Activated CD4-positive, alpha-beta T cell treated with anti-CD3 and anti-CD28 coated beads for 24 hours (primary cell): Measurements from ENCODE around the gene HOXD13.

Experiments
- DNase-seq, 2 donors: peaks; one replicate each; pipeline ENCODE4 v3.0.0-alpha.2; 2020; ENCODE audit warnings: low read depth in 2 of 2

HOXD13 gene

DNA sequence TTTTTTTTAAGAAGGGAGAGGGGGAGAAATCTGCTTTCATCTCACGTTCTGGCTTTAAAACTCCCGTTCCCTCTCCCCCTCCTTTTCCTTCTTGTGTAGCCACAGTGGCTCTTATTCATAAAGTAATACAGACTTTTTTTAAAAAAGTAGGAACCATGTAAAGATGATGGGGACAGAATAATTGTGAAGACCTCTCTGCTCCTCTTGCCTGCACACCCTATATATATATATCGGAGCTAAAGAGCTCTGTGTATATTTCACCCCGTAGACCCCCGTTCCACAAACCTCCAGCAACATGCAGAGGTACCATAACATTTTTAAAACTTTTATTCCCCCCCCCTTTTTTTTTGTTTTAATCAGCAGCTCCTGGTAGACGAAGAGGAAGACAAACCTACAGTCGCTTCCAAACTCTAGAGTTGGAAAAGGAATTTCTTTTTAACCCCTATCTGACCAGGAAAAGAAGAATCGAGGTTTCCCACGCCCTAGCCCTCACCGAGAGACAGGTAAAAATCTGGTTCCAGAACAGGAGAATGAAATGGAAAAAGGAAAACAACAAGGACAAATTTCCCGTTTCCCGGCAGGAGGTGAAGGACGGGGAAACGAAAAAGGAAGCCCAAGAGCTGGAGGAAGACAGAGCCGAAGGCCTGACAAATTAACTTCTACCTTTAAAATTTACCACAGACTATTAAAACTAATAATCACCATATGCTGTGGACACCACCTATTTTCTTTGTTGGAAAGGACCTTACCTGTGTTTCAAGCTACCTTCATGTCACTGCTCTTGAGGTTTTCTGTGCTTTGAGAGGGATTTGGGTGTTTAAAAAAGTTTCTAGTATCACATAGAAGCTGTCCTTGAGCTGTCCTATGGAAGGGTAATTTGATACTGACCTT lies 38.7 kb downstream of the HOXD13 start:
- no peak for DNase-seq

DNA sequence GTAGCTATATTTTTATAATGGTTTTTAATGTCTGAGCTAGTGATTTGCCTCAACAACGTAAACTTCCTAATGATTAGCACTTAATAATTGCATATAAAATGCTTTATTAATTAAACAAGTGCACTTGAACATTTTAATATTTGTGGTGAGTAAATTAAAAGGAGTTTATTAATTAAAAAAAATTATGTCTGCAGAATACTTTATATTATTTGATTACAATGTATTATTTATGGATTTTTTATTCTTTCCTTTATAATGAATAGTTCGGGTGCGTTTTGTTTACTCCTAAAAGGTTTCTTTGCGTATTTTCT lies 39.3 kb downstream of the HOXD13 start:
- no peak for DNase-seq

DNA sequence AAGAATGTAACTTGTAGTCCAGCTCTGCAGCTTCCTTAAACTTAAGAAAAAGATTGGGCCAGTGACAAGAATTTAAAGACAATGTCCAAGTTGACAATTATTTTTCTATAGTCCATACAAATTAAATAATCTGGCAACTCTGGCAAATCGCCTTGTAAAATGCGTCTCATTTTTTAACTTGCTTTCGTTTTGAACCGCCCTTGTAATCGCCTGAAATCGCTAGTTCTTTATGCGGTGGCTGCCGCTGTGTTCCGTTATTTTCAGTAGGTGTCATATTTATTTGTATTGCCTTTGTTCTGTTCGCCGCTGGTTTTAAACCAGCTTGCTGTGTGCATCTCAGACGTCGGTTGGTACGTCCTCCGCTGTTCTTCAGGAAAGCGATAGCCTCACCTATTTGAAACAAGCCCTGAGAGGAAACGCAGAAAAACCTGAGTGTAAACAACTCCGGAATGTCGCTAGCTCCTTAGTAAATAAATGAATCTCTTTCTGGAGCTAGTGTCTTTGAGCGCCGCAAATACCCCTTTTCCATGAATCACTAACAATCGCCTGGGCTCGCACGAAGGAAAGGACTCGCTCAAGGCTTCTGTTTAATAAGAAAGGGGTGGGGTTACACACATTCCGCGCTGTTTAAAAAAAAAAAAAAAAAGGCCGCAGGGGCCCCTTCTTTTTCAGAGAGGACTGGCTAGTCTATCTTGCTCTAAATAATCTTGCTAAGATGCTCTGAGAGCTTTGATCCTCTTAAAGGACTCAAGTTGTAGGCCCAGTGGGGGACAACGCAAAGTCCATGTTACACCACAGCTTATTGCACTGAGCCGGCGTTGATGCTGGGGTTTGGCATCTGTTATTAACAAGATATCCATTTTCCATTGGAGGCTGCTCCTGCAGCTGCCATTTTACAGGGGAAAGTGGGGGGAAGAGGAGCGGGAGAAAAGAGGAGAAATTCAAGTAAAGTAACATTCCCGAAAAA lies 40.0 kb downstream of the HOXD13 start:
- no peak for DNase-seq

DNA sequence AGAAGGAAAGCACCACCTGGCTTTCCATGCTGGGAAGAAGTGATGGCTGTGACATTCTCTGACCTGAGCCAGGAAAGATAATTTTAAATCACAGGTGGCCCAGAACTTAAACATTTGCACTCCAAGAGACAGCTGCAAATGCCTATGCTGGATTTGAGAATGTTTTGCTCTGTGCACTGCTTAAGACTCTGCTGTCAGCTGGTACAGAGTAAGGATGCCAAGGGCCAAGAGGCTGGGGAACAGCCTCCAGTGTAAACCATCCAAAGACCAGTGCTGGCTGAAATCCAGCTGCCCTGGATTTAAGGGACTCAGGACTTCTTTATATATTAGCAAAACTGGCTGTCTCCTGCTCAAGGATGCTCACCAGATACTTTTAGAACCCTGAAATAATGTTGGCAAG lies 40.9 kb downstream of the HOXD13 start:
- no peak for DNase-seq

DNA sequence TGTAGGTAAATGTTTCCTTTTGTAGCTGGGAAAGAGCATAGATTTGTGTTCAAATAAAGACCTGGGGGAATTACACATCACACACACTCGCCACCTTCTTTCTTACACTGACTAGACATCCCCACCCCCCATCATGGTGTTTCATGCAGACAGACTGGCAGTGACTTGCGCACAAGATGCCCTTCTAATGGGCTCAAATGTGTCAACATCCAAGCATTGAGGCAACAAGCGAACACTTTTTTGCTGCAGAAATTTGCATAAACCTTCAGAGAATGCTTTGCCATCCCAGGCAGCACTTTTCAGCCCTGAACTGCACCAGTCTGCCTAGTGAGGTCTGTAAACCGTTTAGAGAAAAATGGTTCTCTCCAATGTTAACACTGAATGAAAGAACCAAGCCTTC lies 41.5 kb downstream of the HOXD13 start:
- DNase-seq: no peak

DNA sequence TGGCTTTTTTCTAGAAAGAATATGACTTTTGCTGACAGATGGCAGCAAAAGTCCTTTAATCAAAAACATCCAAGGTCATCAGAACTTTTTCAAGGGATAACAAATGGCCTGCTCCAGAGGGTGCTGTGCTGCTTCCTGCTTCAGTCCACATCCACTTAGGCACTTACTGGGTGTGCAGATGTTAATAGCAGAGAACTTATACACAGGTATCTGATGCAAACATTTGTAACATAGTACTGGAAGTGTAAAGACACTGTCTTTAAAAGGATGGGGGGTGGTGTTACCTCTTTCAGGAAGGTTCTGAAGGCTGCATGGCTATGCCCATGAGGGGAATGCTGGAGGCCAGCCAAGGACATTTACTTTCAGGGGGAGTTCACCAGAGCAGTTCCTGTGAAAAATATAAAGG lies 42.5 kb downstream of the HOXD13 start:
- no peak for DNase-seq

DNA sequence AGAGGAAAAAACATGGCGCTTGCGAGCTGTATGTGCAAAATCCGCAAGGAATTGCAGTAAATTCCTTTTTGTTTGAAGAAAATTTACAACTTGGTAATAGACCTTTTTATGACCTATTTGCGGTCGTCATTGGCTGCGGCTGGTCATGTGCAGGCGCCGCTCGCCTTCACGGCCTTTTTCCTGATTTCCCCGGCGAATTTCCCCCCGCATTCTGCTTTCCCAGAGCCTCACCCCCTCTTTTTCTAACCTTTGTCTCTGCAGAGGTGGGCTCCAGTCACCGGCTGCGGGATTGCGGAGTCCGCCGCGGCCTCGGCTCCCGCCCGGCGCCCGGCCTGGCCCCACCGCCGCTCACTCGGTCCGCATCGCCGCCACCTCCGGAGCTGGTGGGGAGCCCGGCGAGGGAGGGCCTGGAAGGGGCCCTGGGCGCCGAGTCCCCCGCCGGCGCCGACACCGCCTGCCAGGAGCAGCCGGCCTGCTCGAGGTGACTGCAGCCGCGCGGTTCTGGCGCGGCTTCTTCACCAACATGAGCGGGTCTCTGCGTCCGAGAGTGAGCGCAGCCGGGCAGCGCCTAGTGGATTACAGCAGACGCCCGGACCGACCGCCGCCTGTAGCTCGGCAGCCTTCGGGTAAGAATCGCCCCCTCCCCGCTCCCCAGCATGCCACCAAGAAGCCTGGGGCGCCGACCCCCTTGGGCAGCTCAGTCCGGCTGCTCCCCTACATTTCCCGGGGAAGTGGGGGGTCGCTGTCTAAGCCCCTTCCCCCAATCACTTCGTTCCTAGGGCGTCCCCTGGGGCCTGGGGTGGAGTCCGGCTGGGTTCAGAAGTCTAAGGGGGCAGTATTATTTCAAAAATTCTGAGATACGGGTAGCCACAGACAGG lies 44.1 kb downstream of the HOXD13 start:
- no peak for DNase-seq

DNA sequence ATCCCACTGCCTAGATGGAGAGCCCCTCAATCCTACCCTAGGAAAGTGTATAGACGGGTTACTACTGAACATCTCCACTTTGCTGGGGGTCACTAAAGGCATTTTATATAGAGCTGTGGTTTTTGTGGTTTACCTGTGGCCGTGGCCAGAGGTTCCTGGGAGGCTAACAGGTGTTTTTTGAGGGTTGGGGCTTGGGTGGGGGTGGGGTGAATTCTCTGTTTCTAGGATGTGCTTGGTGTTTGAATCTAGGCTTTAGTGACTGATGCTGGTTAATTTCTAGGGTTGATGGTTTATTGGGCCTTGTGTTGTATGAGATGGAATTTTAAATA lies 44.7 kb downstream of the HOXD13 start:
- DNase-seq: no peak

DNA sequence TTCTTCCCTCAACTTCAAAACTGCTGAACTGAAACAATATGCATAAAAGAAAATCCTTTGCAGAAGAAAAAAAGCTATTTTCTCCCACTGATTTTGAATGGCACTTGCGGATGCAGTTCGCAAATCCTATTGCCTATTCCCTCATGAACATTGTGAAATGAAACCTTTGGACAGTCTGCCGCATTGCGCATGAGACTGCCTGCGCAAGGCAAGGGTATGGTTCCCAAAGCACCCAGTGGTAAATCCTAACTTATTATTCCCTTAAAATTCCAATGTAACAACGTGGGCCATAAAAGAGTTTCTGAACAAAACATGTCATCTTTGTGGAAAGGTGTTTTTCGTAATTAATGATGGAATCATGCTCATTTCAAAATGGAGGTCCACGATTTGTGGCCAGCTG lies 45.4 kb downstream of the HOXD13 start:
- no peak for DNase-seq

DNA sequence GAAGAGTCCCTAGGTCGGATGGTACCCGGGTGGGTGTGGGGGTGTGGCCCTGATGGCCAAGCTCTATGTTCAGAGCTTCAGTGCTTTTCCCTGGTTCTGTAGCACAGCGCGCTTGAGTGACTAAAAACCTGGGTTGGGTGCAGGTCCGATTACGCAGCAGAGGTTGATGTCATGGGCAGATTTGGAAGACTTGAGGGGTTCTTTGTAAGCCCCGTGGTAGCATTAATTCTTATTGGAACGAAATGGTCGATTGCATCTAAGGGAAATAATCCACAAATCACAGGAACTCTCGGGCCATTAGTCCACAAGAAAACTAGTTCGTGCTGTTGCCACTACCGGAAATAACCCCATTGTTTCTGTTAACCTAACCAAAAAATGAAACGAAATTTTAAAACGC lies 46.0 kb downstream of the HOXD13 start:
- no peak for DNase-seq

DNA sequence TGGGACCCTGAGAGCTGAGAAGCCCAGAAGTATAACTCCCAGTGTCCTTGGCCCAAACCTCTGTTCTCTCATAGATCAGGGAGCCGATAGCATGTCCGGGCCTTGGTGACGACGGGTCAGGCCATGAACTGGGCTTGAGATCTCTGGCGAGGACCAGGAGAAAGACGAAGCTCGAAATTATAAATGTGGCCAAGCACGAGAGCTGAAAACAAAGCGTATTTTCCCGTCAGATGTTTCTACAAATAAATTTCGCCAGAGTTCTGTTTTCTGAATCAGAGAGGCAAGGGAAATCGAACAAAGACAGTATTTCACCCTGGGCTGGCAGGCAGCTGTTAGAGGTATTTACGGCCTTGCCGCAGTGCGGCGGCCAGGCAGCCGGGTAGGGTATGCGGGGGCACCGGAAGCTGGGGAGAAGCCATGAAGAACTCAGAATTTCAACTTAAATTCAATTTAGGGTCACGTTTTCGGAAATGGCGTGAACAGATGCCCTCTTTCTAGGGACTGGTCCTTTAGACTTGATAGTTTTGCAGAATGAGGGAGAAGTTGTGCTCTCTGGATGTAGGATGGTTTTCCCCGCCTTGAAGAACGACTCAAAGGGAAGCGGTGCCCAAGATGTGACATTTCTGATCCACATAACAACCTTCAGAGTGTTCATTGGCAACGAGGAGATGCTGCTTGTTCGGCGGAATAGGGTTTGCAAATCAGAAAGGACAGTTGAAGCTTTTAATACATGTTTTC lies 46.6 kb downstream of the HOXD13 start:
- DNase-seq: no peak

DNA sequence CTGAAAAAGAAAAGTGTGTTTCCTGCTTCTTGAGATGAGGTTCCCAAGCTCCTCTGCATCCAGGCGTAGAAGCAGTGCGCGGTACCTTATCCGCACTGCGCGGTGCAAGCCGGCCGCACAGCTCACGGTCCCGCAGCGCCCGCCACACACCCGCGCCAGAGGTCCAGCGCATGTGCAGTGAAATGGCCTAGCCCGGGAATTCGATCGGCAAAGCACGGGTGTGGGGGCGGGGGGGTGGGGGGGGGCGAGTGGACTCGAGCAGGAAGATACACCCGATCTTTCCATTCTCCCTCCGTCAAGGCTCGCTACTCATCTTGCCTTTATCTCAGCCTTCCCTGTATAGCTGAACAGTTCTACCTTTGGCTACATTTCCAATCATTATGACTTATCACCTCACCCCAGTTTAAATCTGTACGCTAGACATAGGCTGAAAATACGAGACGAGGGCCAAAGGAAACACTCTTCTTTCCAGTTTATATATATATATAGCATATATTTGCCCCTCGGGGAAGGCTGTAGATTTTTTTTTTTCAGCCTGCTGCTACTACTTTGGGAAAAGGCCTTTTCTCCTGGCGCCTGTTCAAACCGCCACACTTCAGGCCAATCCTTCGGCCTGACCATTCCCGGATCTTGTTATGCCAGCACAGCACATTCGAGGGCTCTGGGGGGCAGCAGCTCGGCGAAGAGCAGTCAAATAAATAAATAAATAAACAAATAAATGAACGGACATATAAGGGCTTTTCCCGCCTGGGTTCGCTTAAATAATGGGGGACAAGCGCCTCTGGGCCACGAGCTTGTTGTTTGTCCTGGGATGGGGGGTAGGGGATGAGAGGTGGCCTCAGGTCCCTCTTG lies 47.4 kb downstream of the HOXD13 start:
- no peak for DNase-seq

DNA sequence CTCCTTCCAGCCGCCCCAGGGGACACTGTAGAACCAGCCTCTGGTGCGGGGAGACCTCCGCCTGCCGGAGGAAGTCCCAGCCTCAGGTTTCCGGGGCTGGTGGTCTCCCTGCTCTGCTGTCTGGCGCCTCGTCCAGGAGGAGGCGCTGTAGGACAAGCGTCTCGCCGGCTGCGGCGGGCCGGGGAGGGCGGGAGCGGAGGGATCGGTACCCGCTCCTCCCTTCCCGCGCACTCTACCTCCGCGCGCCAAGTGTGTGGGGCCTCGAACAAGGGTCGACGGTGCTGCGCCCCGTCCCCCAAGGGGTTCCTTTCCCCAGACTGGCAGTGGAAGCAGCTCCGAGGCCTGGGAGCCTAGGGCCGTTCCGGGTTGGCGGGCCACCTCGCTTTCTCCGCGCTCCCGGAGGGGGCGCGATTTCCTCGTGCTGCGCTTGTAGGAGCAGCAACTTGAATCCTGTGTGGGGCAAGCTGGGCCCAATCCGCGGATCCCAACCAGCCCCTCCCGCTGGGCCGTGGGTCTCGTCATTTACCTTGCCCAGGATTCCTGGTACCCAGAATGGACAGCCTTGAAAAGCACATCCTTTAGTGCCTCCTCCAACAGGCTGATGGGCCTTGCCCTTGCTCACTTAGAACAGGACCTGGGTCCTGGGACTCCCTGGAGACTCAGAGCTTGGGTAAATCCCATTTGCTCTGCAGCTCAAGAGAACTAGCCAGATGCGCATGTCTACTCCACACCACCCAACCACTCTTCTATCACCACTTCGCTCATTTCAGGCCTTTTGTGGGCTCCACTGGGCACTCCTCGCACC lies 48.2 kb downstream of the HOXD13 start:
- DNase-seq: peak; percentile 40 to 49

DNA sequence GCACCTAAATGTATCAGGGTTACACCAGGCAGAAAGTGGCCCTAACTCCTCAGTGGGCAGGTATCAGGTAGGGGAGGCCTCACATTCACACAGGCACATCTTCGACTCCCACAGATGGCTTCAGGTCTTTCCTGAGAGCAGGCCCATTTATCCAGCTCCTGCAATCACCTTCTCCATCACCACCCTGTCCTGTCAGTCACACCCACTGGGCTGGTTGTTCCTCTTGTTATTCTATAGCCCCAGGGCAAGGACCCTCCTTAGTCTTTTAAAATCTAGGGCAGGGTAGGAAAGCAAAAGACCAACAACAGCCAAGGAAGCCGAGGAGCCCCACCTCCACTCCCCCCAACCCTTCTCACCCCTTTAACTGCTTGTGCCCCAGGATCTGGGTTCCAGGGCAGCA lies 49.8 kb downstream of the HOXD13 start:
- DNase-seq: no peak
